Skeletal muscle satellite cell (primary cell): Measurements from ENCODE around the gene DISC1.
A peak's percentile ranks its signal among the peaks of the same experiment; 100 is the strongest.

Experiments
- H3K27me3 ChIP-seq: 2 replicates; pipeline ENCODE4 v1.7.0; 2013; ENCODE audit warnings: low read length; ENCODE audit not compliant: control insufficient read depth, insufficient read depth
- H3K36me3 ChIP-seq: 2 replicates; pipeline ENCODE4 v1.7.0; 2013; ENCODE audit warnings: mild to moderate bottlenecking, control low read depth, low read length; ENCODE audit not compliant: insufficient read depth
- H3K4me1 ChIP-seq: 2 replicates; pipeline ENCODE4 v1.7.0; 2013; ENCODE audit warnings: low read length; ENCODE audit not compliant: control insufficient read depth, insufficient read depth
- H3K4me2 ChIP-seq: 2 replicates; pipeline ENCODE4 v1.7.0; 2013; ENCODE audit warnings: mild to moderate bottlenecking, low read length
- H3K4me3 ChIP-seq: 2 replicates; pipeline ENCODE4 v1.7.0; 2013; ENCODE audit warnings: low read length
- H3K9ac ChIP-seq: 2 replicates; pipeline ENCODE4 v1.7.0; 2013; ENCODE audit warnings: mild to moderate bottlenecking, low read depth, low read length, moderate library complexity
- H3K9me3 ChIP-seq: replicated peaks from 2 replicates; pipeline ENCODE4 v1.7.0; 2013; ENCODE audit warnings: mild to moderate bottlenecking, control low read depth, low read length

DISC1 gene

GRCh38 chr1:231678011-231678432, 51.4 kb downstream of the DISC1 start:
- no peaks in the 10 kb centered on the region for H3K36me3 ChIP-seq
- H3K4me3 ChIP-seq = no peak overlapping the region
- H3K9me3 ChIP-seq = no peaks in the 10 kb centered on the region
- H3K4me1 ChIP-seq = peaks cover 3% of the 10 kb centered on the region
- H3K4me2 ChIP-seq = no peak overlapping the region
- no peaks in the 10 kb centered on the region for H3K27me3 ChIP-seq
- no peak overlapping the region for H3K9ac ChIP-seq

- H3K36me3 ChIP-seq = no peaks in the 10 kb centered on the region
- peaks cover 11% of the 10 kb centered on the region for H3K4me1 ChIP-seq
- H3K9me3 ChIP-seq = no peaks in the 10 kb centered on the region
- no peak overlapping the region for H3K9ac ChIP-seq
- H3K27me3 ChIP-seq = no peaks in the 10 kb centered on the region
- H3K4me2 ChIP-seq = no peak overlapping the region
- H3K4me3 ChIP-seq = no peak overlapping the region
Observed at GRCh38 chr1:231679109-231679508, 52.5 kb downstream of the DISC1 start.

DNA sequence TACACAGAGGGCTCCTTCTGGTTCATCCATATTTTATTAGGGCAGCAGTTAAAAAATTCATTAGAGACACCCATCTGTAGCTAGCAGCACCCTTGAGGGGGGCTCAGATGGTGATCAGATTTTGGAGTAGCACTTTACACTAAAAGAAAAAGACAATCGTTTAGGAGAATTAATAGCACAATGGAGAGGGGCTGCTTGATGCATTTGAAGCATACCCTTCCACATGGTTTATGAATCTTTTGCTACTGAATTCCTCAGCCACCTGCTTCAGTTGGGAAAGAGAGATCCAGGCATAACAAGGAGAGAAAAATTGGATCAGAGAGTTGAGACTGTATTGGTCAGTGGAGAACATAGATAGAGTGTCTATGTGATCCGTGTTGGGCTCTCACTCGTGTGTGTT, 54.4 kb downstream of the DISC1 start:
- Histone ChIP-seq H3K4me2 (no peak overlapping the region), H3K27me3 (no peaks in the 10 kb centered on the region), H3K36me3 (no peaks in the 10 kb centered on the region), H3K9ac (no peak overlapping the region), H3K9me3 (no peaks in the 10 kb centered on the region), H3K4me1 (peaks cover 20% of the 10 kb centered on the region), H3K4me3 (no peak overlapping the region)

- Histone ChIP-seq H3K9ac (no peak overlapping the region), H3K27me3 (no peaks in the 10 kb centered on the region), H3K4me2 (no peak overlapping the region), H3K9me3 (no peaks in the 10 kb centered on the region), H3K36me3 (no peaks in the 10 kb centered on the region), H3K4me1 (peaks cover 20% of the 10 kb centered on the region), H3K4me3 (no peak overlapping the region)
Observed at GRCh38 chr1:231682779-231683178, 56.2 kb downstream of the DISC1 start.

GRCh38 chr1:231683439-231684165, 57.0 kb downstream of the DISC1 start:
- Histone ChIP-seq H3K4me1 (peaks cover 16% of the 10 kb centered on the region), H3K4me2 (no peak overlapping the region), H3K36me3 (no peaks in the 10 kb centered on the region), H3K27me3 (no peaks in the 10 kb centered on the region), H3K4me3 (no peak overlapping the region), H3K9me3 (no peaks in the 10 kb centered on the region), H3K9ac (no peak overlapping the region)

DNA sequence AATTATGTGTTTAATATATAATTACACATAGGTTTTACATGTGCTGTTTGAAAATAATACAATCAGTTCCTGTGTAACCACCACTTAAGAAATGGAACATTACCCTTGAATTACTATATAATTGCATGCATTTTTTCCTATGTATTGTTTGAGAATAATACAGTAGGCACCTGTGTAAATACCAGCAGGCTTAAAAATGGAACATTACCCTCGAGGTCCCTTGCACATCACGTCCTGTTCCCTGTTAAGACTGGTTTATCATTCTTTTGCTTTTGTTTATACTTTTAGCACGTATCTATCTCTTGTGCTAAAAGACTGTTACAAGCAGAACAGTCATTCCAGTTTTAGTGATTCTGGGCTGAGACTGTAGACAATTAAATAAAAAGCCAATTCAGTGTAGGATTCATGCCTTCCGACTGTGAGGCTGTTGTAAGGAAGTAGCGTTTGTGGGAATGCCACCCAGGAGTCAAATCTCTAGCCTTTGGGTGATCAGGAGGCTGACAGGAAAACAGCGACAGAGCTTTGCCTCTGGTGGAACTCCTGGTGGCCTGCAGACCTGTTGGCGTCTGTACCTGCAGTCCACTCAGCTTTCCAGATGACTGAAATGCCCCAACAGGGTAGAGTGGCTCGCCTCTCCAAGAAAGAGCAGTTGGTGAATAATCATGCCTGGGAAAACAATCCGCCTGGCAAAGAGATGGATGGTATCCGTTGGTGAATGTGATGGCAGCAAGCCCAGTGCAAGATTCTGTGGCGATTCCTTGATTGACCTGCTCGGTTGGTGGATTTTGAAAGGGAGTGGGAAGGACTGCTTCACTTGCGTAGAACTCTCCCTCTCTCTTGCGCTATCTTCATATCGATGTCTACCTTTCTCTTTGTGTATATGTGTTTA, 58.0 kb downstream of the DISC1 start:
- Histone ChIP-seq H3K4me3 (no peak overlapping the region), H3K4me1 (peaks cover 16% of the 10 kb centered on the region), H3K36me3 (no peaks in the 10 kb centered on the region), H3K27me3 (no peaks in the 10 kb centered on the region), H3K9ac (no peak overlapping the region), H3K9me3 (no peaks in the 10 kb centered on the region), H3K4me2 (peak overlapping the region; percentile 53)

DNA sequence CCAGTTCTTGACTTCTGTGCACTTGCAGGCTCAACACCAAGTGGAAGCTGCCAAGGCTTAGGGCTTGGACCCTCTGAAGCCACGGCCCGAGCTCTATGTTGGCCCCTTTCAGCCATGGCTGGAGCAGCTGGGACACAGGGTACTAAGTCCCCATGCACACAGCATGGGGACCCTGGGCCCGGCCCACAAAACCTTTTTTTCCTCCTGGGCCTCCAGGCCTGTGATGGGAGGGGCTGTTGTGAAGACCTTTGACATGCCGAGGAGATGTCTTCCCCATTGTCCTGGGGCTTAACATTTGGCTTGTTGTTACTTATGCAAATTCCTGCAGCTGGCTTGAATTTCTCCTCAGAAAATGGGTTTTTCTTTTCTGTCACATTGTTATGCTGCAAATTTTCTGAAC, 59.8 kb downstream of the DISC1 start:
- H3K4me2 ChIP-seq = no peak overlapping the region
- peaks cover 16% of the 10 kb centered on the region for H3K4me1 ChIP-seq
- no peaks in the 10 kb centered on the region for H3K27me3 ChIP-seq
- no peak overlapping the region for H3K4me3 ChIP-seq
- no peak overlapping the region for H3K9ac ChIP-seq
- H3K36me3 ChIP-seq = no peaks in the 10 kb centered on the region
- no peaks in the 10 kb centered on the region for H3K9me3 ChIP-seq

- no peak overlapping the region for H3K9ac ChIP-seq
- H3K9me3 ChIP-seq = no peaks in the 10 kb centered on the region
- H3K27me3 ChIP-seq = no peaks in the 10 kb centered on the region
- H3K36me3 ChIP-seq = no peaks in the 10 kb centered on the region
- H3K4me1 ChIP-seq = peaks cover 9% of the 10 kb centered on the region
- no peak overlapping the region for H3K4me3 ChIP-seq
- H3K4me2 ChIP-seq = no peak overlapping the region
Observed at GRCh38 chr1:231688989-231689388, 62.4 kb downstream of the DISC1 start.

DNA sequence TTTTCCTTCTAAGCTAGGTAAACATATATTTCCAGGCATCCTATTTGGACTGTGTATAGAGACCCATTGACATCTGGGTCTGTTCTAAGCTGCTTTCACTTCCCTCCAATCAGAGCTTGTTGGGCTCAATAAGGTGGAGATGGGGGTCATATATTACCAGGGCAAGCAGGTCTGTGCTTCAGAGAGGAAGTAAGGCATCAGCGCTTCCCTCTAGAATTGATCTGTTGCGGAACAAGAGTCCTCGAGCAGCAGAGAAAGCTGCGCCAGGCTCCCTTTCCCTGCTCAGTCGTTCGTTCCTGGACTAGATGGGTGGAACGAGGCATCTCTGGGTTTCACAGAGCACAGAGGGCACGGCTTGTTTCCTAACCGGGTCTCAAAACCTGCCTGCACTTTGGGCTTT, 63.5 kb downstream of the DISC1 start:
- H3K9ac ChIP-seq = no peak overlapping the region
- no peaks in the 10 kb centered on the region for H3K9me3 ChIP-seq
- peaks cover 3% of the 10 kb centered on the region for H3K4me1 ChIP-seq
- H3K4me3 ChIP-seq = no peak overlapping the region
- no peak overlapping the region for H3K4me2 ChIP-seq
- H3K27me3 ChIP-seq = no peaks in the 10 kb centered on the region
- no peaks in the 10 kb centered on the region for H3K36me3 ChIP-seq

DNA sequence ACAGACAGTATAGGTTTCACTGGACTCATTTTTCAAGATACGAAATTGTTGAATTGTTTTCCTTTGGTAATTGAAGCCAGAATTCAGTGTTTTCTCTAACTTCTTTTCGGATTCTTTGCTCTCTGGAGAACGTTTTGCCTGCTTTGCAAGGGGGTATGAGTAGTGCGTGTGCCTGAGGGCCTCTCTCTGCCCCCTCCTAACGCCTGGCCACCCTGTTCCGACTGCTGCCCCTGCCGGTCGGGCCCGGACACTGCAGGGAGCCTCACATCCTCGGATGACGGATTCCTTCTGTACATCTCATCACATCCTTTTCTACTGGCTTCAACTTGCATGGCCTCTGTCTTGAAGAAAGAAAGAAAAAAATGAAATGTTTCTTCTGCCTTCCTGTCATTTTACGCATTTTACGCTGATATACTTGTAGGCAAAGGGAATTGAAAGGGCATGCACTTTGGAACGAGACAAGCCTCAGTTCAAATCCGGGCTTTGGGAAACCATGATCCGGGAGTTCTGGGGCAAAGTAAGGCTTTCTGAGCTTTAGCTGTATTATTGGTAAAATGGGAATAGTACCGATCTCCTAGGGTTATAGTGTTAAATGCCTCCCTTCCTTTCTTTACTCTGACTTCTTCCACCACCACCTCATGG, 65.1 kb downstream of the DISC1 start:
- H3K36me3 ChIP-seq = no peaks in the 10 kb centered on the region
- H3K4me3 ChIP-seq = no peak overlapping the region
- H3K4me2 ChIP-seq = no peak overlapping the region
- H3K9me3 ChIP-seq = no peaks in the 10 kb centered on the region
- H3K9ac ChIP-seq = no peak overlapping the region
- peaks cover 3% of the 10 kb centered on the region for H3K4me1 ChIP-seq
- no peaks in the 10 kb centered on the region for H3K27me3 ChIP-seq

GRCh38 chr1:231693361-231694074, 66.9 kb downstream of the DISC1 start:
- Histone ChIP-seq H3K27me3 (no peaks in the 10 kb centered on the region), H3K36me3 (no peaks in the 10 kb centered on the region), H3K9me3 (no peaks in the 10 kb centered on the region), H3K4me2 (no peak overlapping the region), H3K4me1 (peaks cover 3% of the 10 kb centered on the region), H3K4me3 (no peak overlapping the region), H3K9ac (no peak overlapping the region)
